ENCODE data around the gene EFCAB13.

GRCh38 chr17:47423406-47424295 is 99.9 kb downstream of the EFCAB13 start:
- TF ChIP-seq POLR2AphosphoS5 (IDR thresholded peaks at IDR 0.05; ENCODE audit: low read depth, low read length) (no peak), TCF7L2 (IDR thresholded peaks at IDR 0.05; ENCODE audit: low read depth, low read length) (no peak), CTCF (IDR thresholded peaks at IDR 0.05) (no peak), SIN3A (IDR thresholded peaks at IDR 0.05; ENCODE audit: borderline replicate concordance, insufficient read depth, low read depth, low read length) (no peak)
